Astrocyte (in vitro differentiated cells and primary cell): ENCODE results near the gene JSRP1. TPM values are rescaled to one million over a fixed set of nuclear protein-coding genes. Genes with fewer than 3 reads are reported as not detected.
A peak's percentile ranks its signal among the peaks of the same experiment; 100 is the strongest.

Experiments used
- DNase-seq: peaks from one replicate; pipeline ENCODE4 v3.0.0-alpha.2; 2010; ENCODE audit warnings: low read depth
- FAIRE-seq: peaks from 2 replicates; lab custom pipeline; 2011; peaks lifted over from hg19 to GRCh38; lab: Jason Lieb, UNC
- H2AFZ ChIP-seq: 2 replicates; pipeline ENCODE4 v1.6.0; 2012; ENCODE audit warnings: low read depth, low read length, inconsistent platforms
- H3K27ac ChIP-seq: 2 replicates; pipeline ENCODE4 v1.5.1; 2011; ENCODE audit warnings: low read depth, low read length, inconsistent platforms
- H3K27me3 ChIP-seq: 2 replicates; pipeline ENCODE4 v1.6.0; 2011; ENCODE audit warnings: low read length, inconsistent platforms; ENCODE audit not compliant: insufficient read depth
- H3K36me3 ChIP-seq: 2 replicates; pipeline ENCODE4 v1.5.1; 2011; ENCODE audit warnings: low read length, inconsistent platforms; ENCODE audit not compliant: insufficient read depth
- H3K4me1 ChIP-seq: 2 replicates; pipeline ENCODE4 v1.5.1; 2011; ENCODE audit warnings: low read length, inconsistent platforms; ENCODE audit not compliant: insufficient read depth
- H3K4me2 ChIP-seq: 2 replicates; pipeline ENCODE4 v1.6.0; 2012; ENCODE audit warnings: low read length, inconsistent platforms
- H3K4me3 ChIP-seq: 2 replicates; pipeline ENCODE4 v1.5.1; 2011; ENCODE audit warnings: low read depth, mild to moderate bottlenecking, low read length, inconsistent platforms; ENCODE audit not compliant: insufficient read depth
- H3K79me2 ChIP-seq: 2 replicates; pipeline ENCODE4 v1.6.0; 2012; ENCODE audit warnings: mild to moderate bottlenecking, low read length, inconsistent platforms; ENCODE audit not compliant: insufficient read depth
- H3K9ac ChIP-seq: 2 replicates; pipeline ENCODE4 v1.6.0; 2012; ENCODE audit warnings: mild to moderate bottlenecking, low read length, inconsistent platforms
- H3K9me3 ChIP-seq: 2 replicates; pipeline ENCODE4 v1.5.1; 2012; ENCODE audit warnings: low read depth, mild to moderate bottlenecking, low read length, inconsistent platforms; ENCODE audit not compliant: insufficient read depth
- H4K20me1 ChIP-seq: 2 replicates; pipeline ENCODE4 v1.6.0; 2012; ENCODE audit warnings: low read length, inconsistent platforms; ENCODE audit not compliant: insufficient read depth
- H3K27ac Mint-ChIP-seq: one replicate; pipeline ENCODE4 v1.8.0; 2021; ENCODE audit warnings: mild to moderate bottlenecking, mixed read lengths; ENCODE audit not compliant: unreplicated experiment
- H3K27me3 Mint-ChIP-seq: one replicate; pipeline ENCODE4 v1.8.0; 2021; ENCODE audit warnings: low read depth, mixed read lengths; ENCODE audit not compliant: unreplicated experiment
- H3K36me3 Mint-ChIP-seq: one replicate; pipeline ENCODE4 v1.8.0; 2021; ENCODE audit warnings: low read depth, mixed read lengths; ENCODE audit not compliant: unreplicated experiment
- H3K4me1 Mint-ChIP-seq: one replicate; pipeline ENCODE4 v1.8.0; 2021; ENCODE audit warnings: low read depth, mixed read lengths; ENCODE audit not compliant: unreplicated experiment
- H3K4me3 Mint-ChIP-seq: one replicate; pipeline ENCODE4 v1.8.0; 2021; ENCODE audit warnings: mild to moderate bottlenecking, moderate library complexity, mixed read lengths; ENCODE audit not compliant: unreplicated experiment
- H3K9me3 Mint-ChIP-seq: one replicate; pipeline ENCODE4 v1.8.0; 2021; ENCODE audit warnings: mild to moderate bottlenecking, mixed read lengths; ENCODE audit not compliant: unreplicated experiment
- EZH2 ChIP-seq: IDR thresholded peaks from 2 replicates; pipeline ENCODE4 v1.6.1; 2012; ENCODE audit warnings: mild to moderate bottlenecking, low read length, inconsistent platforms; ENCODE audit not compliant: insufficient read depth
- total RNA-seq: library from RNA; stranded (reverse); gene quantifications from 2 replicates; pipeline ENCODE4 v1.2.1, GENCODE V29; 2021
- TF ChIP-seq, protein P1 (sequence below): IDR thresholded peaks from 2 replicates; pipeline ENCODE4 v1.5.1; 2011; ENCODE audit warnings: low read depth, mild to moderate bottlenecking, inconsistent platforms, low read length, moderate library complexity; ENCODE audit not compliant: insufficient read depth

The JSRP1 gene
- total RNA-seq, 1 donor from 2014 or later: 0.36 TPM

DNA sequence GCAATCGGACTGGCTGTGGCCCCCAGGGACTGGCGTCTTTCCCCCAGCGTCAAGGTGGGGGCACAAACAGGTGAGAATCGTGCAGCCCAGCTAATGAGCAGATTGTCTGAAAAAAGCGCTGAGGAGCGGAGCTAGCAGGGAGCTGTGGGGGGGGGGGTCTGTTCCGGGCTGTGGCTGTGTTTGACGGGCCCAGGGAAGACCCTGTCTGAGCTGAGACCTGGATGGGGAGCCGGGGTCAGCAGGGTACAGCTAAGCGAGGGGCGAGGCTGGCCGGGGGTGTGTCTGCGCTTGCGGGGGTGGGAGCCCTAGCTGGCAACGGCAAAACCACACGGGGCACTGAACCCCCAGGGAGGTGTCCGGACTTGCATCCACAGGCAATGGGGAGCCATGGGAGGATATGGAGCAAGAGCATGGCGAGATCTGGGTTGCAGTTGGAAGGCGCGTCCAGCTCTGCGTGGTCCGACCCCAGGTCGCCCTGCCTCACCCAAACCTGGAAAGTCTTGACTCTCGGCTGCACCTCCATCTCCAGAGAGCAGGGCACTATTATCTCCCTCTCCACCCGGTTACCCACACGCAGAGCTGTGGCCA lies 47.1 kb upstream of the JSRP1 start:
- no peaks in the 10 kb centered on the region for H3K9me3 Mint-ChIP-seq
- H3K36me3 Mint-ChIP-seq: no peaks in the 10 kb centered on the region
- no peak overlapping the region for H3K4me2 ChIP-seq
- H4K20me1 ChIP-seq: peaks cover 3% of the 10 kb centered on the region
- no peaks in the 10 kb centered on the region for H3K79me2 ChIP-seq
- H3K4me1 ChIP-seq: peaks cover 7% of the 10 kb centered on the region
- no peak overlapping the region for H3K9ac ChIP-seq
- H3K4me3 Mint-ChIP-seq: no peak overlapping the region
- H2AFZ ChIP-seq: no peak overlapping the region
- no peaks in the 10 kb centered on the region for H3K4me1 Mint-ChIP-seq
- no peak overlapping the region for H3K27ac ChIP-seq
- TF ChIP-seq, protein P1, sequence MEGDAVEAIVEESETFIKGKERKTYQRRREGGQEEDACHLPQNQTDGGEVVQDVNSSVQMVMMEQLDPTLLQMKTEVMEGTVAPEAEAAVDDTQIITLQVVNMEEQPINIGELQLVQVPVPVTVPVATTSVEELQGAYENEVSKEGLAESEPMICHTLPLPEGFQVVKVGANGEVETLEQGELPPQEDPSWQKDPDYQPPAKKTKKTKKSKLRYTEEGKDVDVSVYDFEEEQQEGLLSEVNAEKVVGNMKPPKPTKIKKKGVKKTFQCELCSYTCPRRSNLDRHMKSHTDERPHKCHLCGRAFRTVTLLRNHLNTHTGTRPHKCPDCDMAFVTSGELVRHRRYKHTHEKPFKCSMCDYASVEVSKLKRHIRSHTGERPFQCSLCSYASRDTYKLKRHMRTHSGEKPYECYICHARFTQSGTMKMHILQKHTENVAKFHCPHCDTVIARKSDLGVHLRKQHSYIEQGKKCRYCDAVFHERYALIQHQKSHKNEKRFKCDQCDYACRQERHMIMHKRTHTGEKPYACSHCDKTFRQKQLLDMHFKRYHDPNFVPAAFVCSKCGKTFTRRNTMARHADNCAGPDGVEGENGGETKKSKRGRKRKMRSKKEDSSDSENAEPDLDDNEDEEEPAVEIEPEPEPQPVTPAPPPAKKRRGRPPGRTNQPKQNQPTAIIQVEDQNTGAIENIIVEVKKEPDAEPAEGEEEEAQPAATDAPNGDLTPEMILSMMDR: no peak
- no peak for TF ChIP-seq EZH2
- no peak overlapping the region for H3K4me3 ChIP-seq
- no peak overlapping the region for H3K27ac Mint-ChIP-seq
- H3K27me3 Mint-ChIP-seq: peaks cover 31% of the 10 kb centered on the region
- no peak for FAIRE-seq
- H3K27me3 ChIP-seq: peaks cover 18% of the 10 kb centered on the region
- no peaks in the 10 kb centered on the region for H3K9me3 ChIP-seq
- DNase-seq: no peak
- no peaks in the 10 kb centered on the region for H3K36me3 ChIP-seq

DNA sequence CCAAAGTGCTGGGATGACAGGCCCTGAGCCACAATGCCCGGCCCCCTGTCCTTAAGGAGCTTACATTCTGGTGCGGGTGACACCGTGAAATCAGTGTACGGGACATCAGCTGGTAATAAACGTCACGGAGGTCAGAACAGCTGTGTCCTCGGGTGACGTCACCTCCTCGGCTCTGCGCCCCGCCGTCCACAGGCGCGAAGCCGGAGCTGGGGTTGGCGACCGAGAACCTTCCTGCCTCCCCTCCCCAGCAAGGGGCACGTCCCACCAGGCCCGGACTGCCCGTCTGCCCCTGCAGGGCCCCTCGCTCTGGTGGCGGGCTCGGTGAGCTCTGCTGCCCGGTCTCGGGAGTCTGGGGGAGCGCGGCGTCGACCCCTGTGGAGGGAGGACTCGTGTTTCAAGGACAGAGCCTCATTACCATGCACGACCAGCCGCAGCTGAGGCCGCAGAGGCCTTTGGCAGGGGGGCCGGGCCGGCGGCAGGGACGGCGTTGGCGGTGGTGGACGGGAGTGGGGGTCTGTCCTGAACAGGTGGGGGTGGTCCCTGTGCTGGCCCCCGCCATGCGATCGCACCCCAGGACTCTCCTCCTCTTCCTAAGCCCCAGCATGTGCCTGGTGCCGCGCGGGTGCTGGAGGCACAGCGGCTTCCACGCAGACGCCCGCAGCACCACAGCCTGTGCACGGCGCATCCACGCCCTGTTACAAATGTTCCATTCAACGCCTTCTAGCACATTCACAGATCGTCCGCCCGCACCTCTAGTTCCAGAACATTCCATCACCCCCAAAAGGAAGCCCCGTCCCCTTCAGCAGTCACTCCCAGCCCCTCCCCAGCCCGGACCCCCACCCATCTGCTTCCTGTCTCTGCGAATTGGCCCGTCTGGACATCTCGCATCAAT lies 46.3 kb upstream of the JSRP1 start:
- Histone ChIP-seq H3K9me3 (no peaks in the 10 kb centered on the region), H3K27me3 (peaks cover 18% of the 10 kb centered on the region), H3K79me2 (no peaks in the 10 kb centered on the region), H3K36me3 (no peaks in the 10 kb centered on the region), H3K4me3 (peak overlapping the region; percentile 7), H3K4me2 (peak overlapping the region; percentile 67), H3K4me1 (peaks cover 7% of the 10 kb centered on the region), H3K27ac (no peak overlapping the region), H4K20me1 (peaks cover 3% of the 10 kb centered on the region), H2AFZ (peak overlapping the region; percentile 69), H3K9ac (no peak overlapping the region)
- DNase-seq (peak; percentile 40), FAIRE-seq (no peak)
- Mint-ChIP-seq H3K4me1 (no peaks in the 10 kb centered on the region), H3K9me3 (no peaks in the 10 kb centered on the region), H3K36me3 (no peaks in the 10 kb centered on the region), H3K27ac (no peak overlapping the region), H3K4me3 (no peak overlapping the region), H3K27me3 (peaks cover 31% of the 10 kb centered on the region)
- TF ChIP-seq, protein P1: no peak
- peak; percentile 55 for TF ChIP-seq EZH2

DNA sequence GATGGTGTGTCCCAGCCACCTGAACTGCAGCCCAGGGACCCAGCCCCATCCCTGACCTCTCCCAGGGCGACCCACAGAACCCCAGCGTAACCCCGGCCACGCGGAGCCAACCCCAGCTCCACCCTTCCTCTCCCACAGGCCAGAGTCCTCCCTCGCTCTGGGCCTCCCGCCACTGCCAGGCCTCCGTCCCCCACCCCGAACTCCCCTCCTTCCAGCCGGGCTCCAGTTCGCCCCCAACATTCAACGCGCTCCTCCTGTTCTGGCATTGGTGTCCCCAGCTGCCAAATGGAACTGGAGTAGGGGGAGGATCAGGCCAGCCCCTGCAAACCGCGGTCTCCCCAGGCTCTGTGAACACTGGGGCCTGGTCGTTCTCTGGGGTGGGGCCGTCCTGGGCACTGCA lies 44.3 kb upstream of the JSRP1 start:
- H3K4me3 ChIP-seq: no peak overlapping the region
- Mint-ChIP-seq H3K4me1 (no peaks in the 10 kb centered on the region), H3K27me3 (peaks cover 24% of the 10 kb centered on the region), H3K9me3 (no peaks in the 10 kb centered on the region), H3K4me3 (no peak overlapping the region), H3K36me3 (no peaks in the 10 kb centered on the region), H3K27ac (no peak overlapping the region)
- peaks cover 9% of the 10 kb centered on the region for H3K27me3 ChIP-seq
- H3K4me1 ChIP-seq: peaks cover 7% of the 10 kb centered on the region
- no peaks in the 10 kb centered on the region for H3K79me2 ChIP-seq
- TF ChIP-seq EZH2: no peak
- TF ChIP-seq, protein P1: no peak
- H3K27ac ChIP-seq: no peak overlapping the region
- H2AFZ ChIP-seq: no peak overlapping the region
- no peak overlapping the region for H3K4me2 ChIP-seq
- peaks cover 3% of the 10 kb centered on the region for H4K20me1 ChIP-seq
- no peak overlapping the region for H3K9ac ChIP-seq
- FAIRE-seq: no peak
- no peaks in the 10 kb centered on the region for H3K9me3 ChIP-seq
- H3K36me3 ChIP-seq: no peaks in the 10 kb centered on the region
- no peak for DNase-seq
